ENCODE results near the gene ABL1. TPM values are rescaled to one million over a fixed set of nuclear protein-coding genes. Genes with fewer than 3 reads are reported as not detected.

Gene ABL1
- total RNA-seq (2022) (67.5 TPM in 2 replicates), Bru-seq, nascent RNA (percentile 71 among the genes with signal in this experiment), BruChase-seq, experiment 1, labeled RNA remaining after a 6-hour chase (percentile 79 among the genes with signal in this experiment), BruChase-seq, experiment 2, labeled RNA remaining after a 2-hour chase (percentile 72 among the genes with signal in this experiment)
- long read RNA-seq, full-length matches to known transcripts = 67 of 127 reads
- long read RNA-seq, partial matches to known transcripts = 50 of 127 reads
- long read RNA-seq, other reads (novel, unspliced or antisense) = 10 of 127 reads

DNA sequence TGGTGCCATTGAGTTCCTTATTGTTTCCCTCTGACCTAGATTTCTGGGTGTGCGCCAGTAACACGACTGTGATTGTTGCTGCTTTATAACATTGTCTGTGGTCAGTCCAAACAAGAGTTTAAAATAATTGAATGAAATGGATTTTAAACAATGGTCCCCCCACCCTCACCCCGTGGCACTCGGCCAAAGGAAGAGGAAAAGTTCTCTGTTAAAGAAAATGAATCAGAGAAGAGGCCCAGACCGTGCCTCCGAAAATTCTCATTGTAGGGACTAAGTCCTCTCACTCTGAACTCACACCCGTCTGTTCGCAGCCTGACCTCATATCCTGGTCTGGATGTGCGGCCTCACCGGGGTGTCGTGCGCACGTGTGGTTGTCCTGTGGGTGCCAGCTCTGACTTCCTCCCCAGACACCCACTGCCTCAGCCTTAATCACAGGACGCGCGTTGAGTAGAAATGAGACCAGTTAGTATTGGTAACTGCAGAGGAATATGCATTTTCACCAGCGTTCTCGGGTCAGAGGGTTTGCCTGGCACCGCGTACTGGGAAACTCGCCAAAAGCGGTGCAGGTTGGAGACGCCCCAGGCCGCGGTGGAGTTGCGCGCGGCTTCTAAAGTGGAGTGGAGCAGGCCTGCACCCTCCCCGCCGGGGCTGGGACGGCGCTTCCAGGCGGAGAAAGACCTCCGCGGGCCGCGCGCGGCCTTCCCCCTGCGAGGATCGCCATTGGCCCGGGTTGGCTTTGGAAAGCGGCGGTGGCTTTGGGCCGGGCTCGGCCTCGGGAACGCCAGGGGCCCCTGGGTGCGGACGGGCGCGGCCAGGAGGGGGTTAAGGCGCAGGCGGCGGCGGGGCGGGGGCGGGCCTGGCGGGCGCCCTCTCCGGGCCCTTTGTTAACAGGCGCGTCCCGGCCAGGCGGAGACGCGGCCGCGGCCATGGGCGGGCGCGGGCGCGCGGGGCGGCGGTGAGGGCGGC, at the start of gene ABL1:
TSS of gene ABL1 (plus strand) at position 884 of the 966 bp plus-strand sequence. CDS start 193 bp downstream, outside the sequence.
- Mint-ChIP-seq H3K27ac (ENCODE audit: low read depth, unreplicated experiment) (peak within 1 kb of the TSS; percentile 99), H3K27me3 (ENCODE audit: insufficient read depth, unreplicated experiment) (no peaks in the 10 kb centered on the region), H3K9me3 (ENCODE audit: unreplicated experiment) (no peaks in the 10 kb centered on the region), H3K4me3 (ENCODE audit: unreplicated experiment) (peak within 1 kb of the TSS; percentile 90), H3K36me3 (ENCODE audit: insufficient read depth, unreplicated experiment) (peaks cover 16% of the 10 kb centered on the region), H3K4me1 (ENCODE audit: insufficient read depth, unreplicated experiment) (peaks cover 47% of the 10 kb centered on the region)
- POLR2A ChIA-PET = interaction anchor here (0.7 to 9.7 kb wide), 11 partner anchors 9 to 127 kb away, joined by 3 to 76 read pairs (median 4); no protein-coding TSS in a partner anchor
- DNase-seq (ENCODE audit: unreplicated experiment) = peak; percentile 89
- no peak for TF ChIP-seq CTCF (IDR thresholded peaks at IDR 0.05; ENCODE audit: unreplicated experiment)
- intact Hi-C loops (cut with micrococcal nuclease) = loop anchor here (1.0 to 2.0 kb wide), 2 partner anchors 29 to 54 kb away; no protein-coding TSS in a partner anchor
- CTCF ChIA-PET = no interaction called here
- TSS peak; percentile 77 for BruUV-seq (replicated peaks)

- intact Hi-C loops (cut with micrococcal nuclease) = no loop called here
- BruUV-seq (replicated peaks) = no TSS peak
- Mint-ChIP-seq H3K4me1 (ENCODE audit: insufficient read depth, unreplicated experiment) (peaks cover 29% of the 10 kb centered on the region), H3K27ac (ENCODE audit: low read depth, unreplicated experiment) (no peak overlapping the region), H3K36me3 (ENCODE audit: insufficient read depth, unreplicated experiment) (peaks cover 13% of the 10 kb centered on the region), H3K4me3 (ENCODE audit: unreplicated experiment) (no peak overlapping the region), H3K9me3 (ENCODE audit: unreplicated experiment) (peaks cover 17% of the 10 kb centered on the region), H3K27me3 (ENCODE audit: insufficient read depth, unreplicated experiment) (no peaks in the 10 kb centered on the region)
- DNase-seq (ENCODE audit: unreplicated experiment) = no peak
- POLR2A ChIA-PET = interaction anchor here (0.7 to 2.5 kb wide), 4 partner anchors 9 to 60 kb away, joined by 3 to 9 read pairs (median 6); no protein-coding TSS in a partner anchor
- CTCF ChIA-PET = interaction anchor here (0.7 kb wide), 1 partner anchor 50 kb away, joined by 3 read pairs; no protein-coding TSS in a partner anchor
- no peak for TF ChIP-seq CTCF (IDR thresholded peaks at IDR 0.05; ENCODE audit: unreplicated experiment)
These were observed 49.0 kb upstream of the ABL1 start for GRCh38 chr9:130785940-130786508.

DNA sequence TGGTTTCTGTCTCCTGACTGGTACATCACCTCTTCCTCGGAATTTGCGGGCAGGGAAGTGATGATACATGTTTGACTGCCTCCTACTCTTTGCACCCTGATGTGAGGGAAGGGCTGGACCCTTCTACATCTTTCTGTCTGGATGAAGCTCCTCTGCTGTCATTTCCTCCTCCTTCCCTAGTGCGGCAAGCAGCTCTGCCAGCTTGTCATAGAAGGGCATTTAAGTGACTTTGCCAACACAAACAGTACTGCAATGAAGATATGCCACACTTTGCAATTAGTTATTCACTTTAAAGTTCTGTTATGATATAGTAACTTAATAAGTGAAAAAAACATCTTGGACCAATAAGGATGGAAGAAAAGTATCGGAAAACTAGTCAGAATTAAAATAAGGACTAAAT, 48.5 kb upstream of the ABL1 start:
- Mint-ChIP-seq H3K27ac (ENCODE audit: low read depth, unreplicated experiment) (no peak overlapping the region), H3K4me3 (ENCODE audit: unreplicated experiment) (no peak overlapping the region), H3K27me3 (ENCODE audit: insufficient read depth, unreplicated experiment) (no peaks in the 10 kb centered on the region), H3K4me1 (ENCODE audit: insufficient read depth, unreplicated experiment) (peaks cover 25% of the 10 kb centered on the region), H3K36me3 (ENCODE audit: insufficient read depth, unreplicated experiment) (peaks cover 13% of the 10 kb centered on the region), H3K9me3 (ENCODE audit: unreplicated experiment) (peaks cover 17% of the 10 kb centered on the region)
- BruUV-seq (replicated peaks) = no TSS peak
- intact Hi-C loops (cut with micrococcal nuclease) = no loop called here
- TF ChIP-seq CTCF (IDR thresholded peaks at IDR 0.05; ENCODE audit: unreplicated experiment) = no peak
- CTCF ChIA-PET = interaction anchor here (0.7 kb wide), 1 partner anchor 50 kb away, joined by 3 read pairs; no protein-coding TSS in a partner anchor
- no peak for DNase-seq (ENCODE audit: unreplicated experiment)
- POLR2A ChIA-PET = interaction anchor here (0.7 to 2.5 kb wide), 4 partner anchors 9 to 60 kb away, joined by 3 to 9 read pairs (median 6); no protein-coding TSS in a partner anchor
